Mesenchymal stem cell (in vitro differentiated cells and primary cell): ENCODE data around the gene TPM2.
A peak's percentile ranks its signal among the peaks of the same experiment; 100 is the strongest.

ENCODE experiments used
- DNase-seq: peaks from one replicate; pipeline ENCODE4 v3.0.0-alpha.2; 2013
- H2AFZ ChIP-seq: one replicate; pipeline ENCODE4 v1.6.1; 2013; ENCODE audit warnings: low read depth, mild to moderate bottlenecking, control low read depth, inconsistent platforms, low read length, moderate library complexity
- H2AK5ac ChIP-seq: 2 replicates; pipeline ENCODE4 v1.6.1; 2013; ENCODE audit warnings: low read length, moderate library complexity, mild to moderate bottlenecking, inconsistent platforms; ENCODE audit not compliant: severe bottlenecking
- H2BK120ac ChIP-seq: one replicate; pipeline ENCODE4 v1.6.1; 2013; ENCODE audit warnings: low read depth, mild to moderate bottlenecking, inconsistent platforms, low read length, moderate library complexity
- H2BK12ac ChIP-seq, 2 experiments: one replicate each; pipeline ENCODE4 v1.6.1; 2013; ENCODE audit warnings: inconsistent platforms in 2 of 2, low read length in 2 of 2, mild to moderate bottlenecking in 2 of 2, moderate library complexity in 2 of 2, control low read depth in 1 of 2
- H2BK15ac ChIP-seq: one replicate; pipeline ENCODE4 v1.6.1; 2013; ENCODE audit warnings: mild to moderate bottlenecking, low read depth, inconsistent platforms; ENCODE audit not compliant: poor library complexity, severe bottlenecking
- H2BK5ac ChIP-seq: 2 replicates; pipeline ENCODE4 v1.6.1; 2013; ENCODE audit warnings: low read depth, mild to moderate bottlenecking, low read length, control low read depth, inconsistent platforms; ENCODE audit not compliant: poor library complexity, severe bottlenecking
- H3K14ac ChIP-seq, 2 experiments: one replicate each; pipeline ENCODE4 v1.6.1; 2013; ENCODE audit warnings: inconsistent platforms in 2 of 2, low read length in 2 of 2, control low read depth in 1 of 2, mild to moderate bottlenecking in 1 of 2, moderate library complexity in 1 of 2
- H3K18ac ChIP-seq, 2 experiments: one replicate each; pipeline ENCODE4 v1.6.1; 2013; ENCODE audit warnings: inconsistent platforms in 2 of 2, low read length in 2 of 2, control low read depth in 1 of 2, low read depth in 1 of 2, mild to moderate bottlenecking in 1 of 2
- H3K23ac ChIP-seq, 2 experiments: one replicate each; pipeline ENCODE4 v1.6.1; 2013; ENCODE audit warnings: inconsistent platforms in 2 of 2, low read length in 2 of 2, mild to moderate bottlenecking in 2 of 2, moderate library complexity in 2 of 2, control low read depth in 1 of 2
- H3K27ac ChIP-seq: 2 replicates; pipeline ENCODE4 v1.5.1; 2013; ENCODE audit warnings: mild to moderate bottlenecking, moderate library complexity, low read length, control low read depth, inconsistent platforms; ENCODE audit not compliant: poor library complexity, severe bottlenecking
- H3K27me3 ChIP-seq, 2 experiments: 2 replicates each; pipeline versions ENCODE4 v1.6.1 to v1.7.0; 2013; ENCODE audit warnings: low read length in 2 of 2, mild to moderate bottlenecking in 2 of 2, moderate library complexity in 2 of 2, control low read depth in 1 of 2, inconsistent platforms in 1 of 2; ENCODE audit not compliant: control insufficient read depth in 1 of 2, insufficient read depth in 1 of 2
- H3K36me3 ChIP-seq, 2 experiments: 2 replicates each; pipeline versions ENCODE4 v1.6.1 to v1.7.0; 2013; ENCODE audit warnings: low read length in 2 of 2, control low read depth in 1 of 2, inconsistent platforms in 1 of 2, low read depth in 1 of 2, mild to moderate bottlenecking in 1 of 2; ENCODE audit not compliant: insufficient read depth in 2 of 2, control insufficient read depth in 1 of 2
- H3K4ac ChIP-seq, 2 experiments: one replicate each; pipeline ENCODE4 v1.6.1; 2013; ENCODE audit warnings: inconsistent platforms in 2 of 2, low read length in 2 of 2, mild to moderate bottlenecking in 2 of 2, moderate library complexity in 2 of 2, control low read depth in 1 of 2, low read depth in 1 of 2
- H3K4me1 ChIP-seq: 2 replicates; pipeline ENCODE4 v1.6.1; 2013; ENCODE audit warnings: low read depth, low read length, control low read depth; ENCODE audit not compliant: control insufficient read depth, insufficient read depth
- H3K4me2 ChIP-seq: 2 replicates; pipeline ENCODE4 v1.6.1; 2013; ENCODE audit warnings: low read length, mild to moderate bottlenecking, inconsistent platforms; ENCODE audit not compliant: poor library complexity, severe bottlenecking
- H3K4me3 ChIP-seq, 2 experiments: 2 replicates each; pipeline versions ENCODE4 v1.5.1 to v1.7.0; 2013; ENCODE audit warnings: low read length in 2 of 2, mild to moderate bottlenecking in 2 of 2, control low read depth in 1 of 2, low read depth in 1 of 2; ENCODE audit not compliant: insufficient read depth in 1 of 2
- H3K79me1 ChIP-seq: replicated peaks from 2 replicates; pipeline ENCODE4 v1.6.1; 2013; ENCODE audit warnings: mild to moderate bottlenecking, control low read depth, low read length, inconsistent platforms; ENCODE audit not compliant: poor library complexity, severe bottlenecking
- H3K9ac ChIP-seq: 2 replicates; pipeline ENCODE4 v1.7.0; 2013; ENCODE audit warnings: mild to moderate bottlenecking, low read length, moderate library complexity
- H3K9me3 ChIP-seq: 2 replicates; pipeline ENCODE4 v1.7.0; 2013; ENCODE audit warnings: mild to moderate bottlenecking, low read length; ENCODE audit not compliant: control insufficient read depth
- H4K8ac ChIP-seq: one replicate; pipeline ENCODE4 v1.6.1; 2013; ENCODE audit warnings: inconsistent platforms, mild to moderate bottlenecking, low read length, moderate library complexity
- H4K91ac ChIP-seq: one replicate; pipeline ENCODE4 v1.6.1; 2013; ENCODE audit warnings: mild to moderate bottlenecking, low read length, inconsistent platforms
- WGBS: methylation state at CpG from one replicate; pipeline ENCODE4 v1.1.7; 2013; ENCODE audit warnings: mixed read lengths; 5-methylcytosine and 5-hydroxymethylcytosine counted together

Gene TPM2

DNA sequence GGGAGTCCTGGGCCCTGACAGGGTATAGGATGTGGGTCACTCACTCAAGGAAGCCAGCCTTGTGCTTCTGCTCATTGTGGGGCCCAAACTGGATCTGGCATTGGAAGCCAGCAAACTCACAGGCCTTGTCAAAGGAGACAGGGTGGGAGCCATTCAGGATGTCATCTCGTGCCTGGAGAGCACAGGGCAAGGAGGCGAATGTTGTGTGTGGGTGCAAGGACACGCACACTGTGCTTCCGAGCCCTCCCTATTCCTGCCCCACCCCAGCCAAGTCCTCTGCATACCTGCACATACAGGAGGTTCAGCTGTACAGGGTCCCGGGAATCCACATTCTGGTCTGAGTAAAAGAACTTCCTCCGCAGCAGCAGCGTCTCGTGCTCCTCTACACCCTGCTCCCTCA lies 34.2 kb upstream of the TPM2 start:
- Histone ChIP-seq H3K4me3 (no peak overlapping the region), H3K27ac (no peak overlapping the region), H3K4ac (no peak overlapping the region), H4K8ac (peak overlapping the region; percentile 70), H2AFZ (no peak overlapping the region), H2BK5ac (no peak overlapping the region), H4K91ac (no peak overlapping the region), H2AK5ac (no peak overlapping the region), H3K9me3 (no peaks in the 10 kb centered on the region), H3K18ac (no peak overlapping the region), H3K27me3 (no peaks in the 10 kb centered on the region), H2BK15ac (no peak overlapping the region), H2BK120ac (no peak overlapping the region), H3K79me1 (peaks cover 39% of the 10 kb centered on the region), H2BK12ac (no peak overlapping the region), H3K4me2 (no peak overlapping the region), H3K36me3 (peaks cover 56 to 73% of the 10 kb centered on the region in 2 experiments), H3K23ac (no peak overlapping the region), H3K9ac (no peak overlapping the region), H3K14ac (no peak overlapping the region), H3K4me1 (peaks cover 14% of the 10 kb centered on the region)
- WGBS: 97% methylated on average over 8 of the region's 8 CpGs
- DNase-seq: no peak

DNA sequence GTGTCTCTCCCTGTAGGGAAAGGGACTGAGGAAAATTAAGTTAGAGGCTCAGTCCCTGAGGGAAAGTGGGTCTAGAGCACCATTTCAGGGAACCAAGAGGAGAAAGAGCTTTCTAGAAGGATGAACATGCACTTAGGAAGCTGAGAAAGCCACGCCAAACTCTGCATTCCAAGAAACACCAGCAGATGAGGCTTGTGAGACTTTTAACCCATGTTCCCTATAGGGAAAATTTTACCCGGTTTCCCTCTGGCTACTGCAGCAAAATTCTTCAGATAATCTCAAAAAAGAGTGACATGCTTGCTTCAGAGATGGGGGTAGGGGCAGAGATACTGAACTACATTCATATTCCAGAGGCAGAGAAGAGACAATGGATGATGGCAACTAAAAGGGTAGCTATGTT lies 33.7 kb upstream of the TPM2 start:
- H3K27ac ChIP-seq: no peak overlapping the region
- no peaks in the 10 kb centered on the region for H3K27me3 ChIP-seq
- no peak overlapping the region for H3K4me3 ChIP-seq
- H3K18ac ChIP-seq: no peak overlapping the region
- H3K4ac ChIP-seq: no peak overlapping the region
- H4K91ac ChIP-seq: no peak overlapping the region
- H2BK15ac ChIP-seq: no peak overlapping the region
- H3K9ac ChIP-seq: no peak overlapping the region
- no peak overlapping the region for H2BK120ac ChIP-seq
- peaks cover 12% of the 10 kb centered on the region for H3K4me1 ChIP-seq
- no peak for DNase-seq
- no peaks in the 10 kb centered on the region for H3K9me3 ChIP-seq
- H3K36me3 ChIP-seq: peaks cover 60 to 76% of the 10 kb centered on the region in 2 experiments
- H3K79me1 ChIP-seq: peaks cover 43% of the 10 kb centered on the region
- no peak overlapping the region for H4K8ac ChIP-seq
- no peak overlapping the region for H2AFZ ChIP-seq
- no peak overlapping the region for H2BK12ac ChIP-seq
- no peak overlapping the region for H3K4me2 ChIP-seq
- no peak overlapping the region for H2AK5ac ChIP-seq
- no peak overlapping the region for H3K14ac ChIP-seq
- WGBS: 100% methylated on average over 1 of the region's 2 CpGs
- no peak overlapping the region for H2BK5ac ChIP-seq
- H3K23ac ChIP-seq: no peak overlapping the region

DNA sequence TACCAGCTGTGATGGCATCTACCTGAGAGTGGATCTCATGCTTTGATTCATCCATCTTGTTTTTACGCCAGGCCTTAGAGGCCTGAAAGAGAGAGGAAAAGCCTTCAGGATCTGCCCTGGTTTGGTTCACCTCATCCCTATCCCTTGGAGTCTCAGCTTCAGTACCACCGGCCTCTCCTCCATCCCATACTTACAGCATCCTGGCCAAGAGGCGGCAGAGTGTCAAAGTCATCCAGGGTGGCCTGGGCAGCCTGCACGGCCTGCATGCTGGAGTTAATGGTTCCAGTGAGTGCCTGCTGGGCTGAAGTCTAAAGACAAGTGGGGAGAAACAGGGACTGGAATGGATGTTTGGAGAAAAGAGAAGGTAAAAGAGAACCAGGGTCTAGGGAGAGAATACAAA lies 29.8 kb upstream of the TPM2 start:
- no peak overlapping the region for H3K4me2 ChIP-seq
- no peak overlapping the region for H2BK120ac ChIP-seq
- H2BK5ac ChIP-seq: no peak overlapping the region
- H3K27ac ChIP-seq: no peak overlapping the region
- H3K79me1 ChIP-seq: peaks cover 61% of the 10 kb centered on the region
- H2BK15ac ChIP-seq: peak overlapping the region; percentile 12
- H2AK5ac ChIP-seq: no peak overlapping the region
- H3K14ac ChIP-seq: no peak overlapping the region
- 99% methylated on average over 4 of the region's 4 CpGs for WGBS
- peaks cover 81 to 100% of the 10 kb centered on the region in 2 experiments for H3K36me3 ChIP-seq
- H3K4me3 ChIP-seq: no peak overlapping the region
- peak overlapping the region; percentile 45 for H3K9ac ChIP-seq
- no peak overlapping the region for H3K18ac ChIP-seq
- H3K23ac ChIP-seq: no peak overlapping the region
- no peak overlapping the region for H4K8ac ChIP-seq
- H3K4ac ChIP-seq: no peak overlapping the region
- no peaks in the 10 kb centered on the region for H3K27me3 ChIP-seq
- H3K9me3 ChIP-seq: no peaks in the 10 kb centered on the region
- no peak overlapping the region for H4K91ac ChIP-seq
- no peak overlapping the region for H2AFZ ChIP-seq
- DNase-seq: no peak
- no peak overlapping the region for H2BK12ac ChIP-seq
- peaks cover 7% of the 10 kb centered on the region for H3K4me1 ChIP-seq

DNA sequence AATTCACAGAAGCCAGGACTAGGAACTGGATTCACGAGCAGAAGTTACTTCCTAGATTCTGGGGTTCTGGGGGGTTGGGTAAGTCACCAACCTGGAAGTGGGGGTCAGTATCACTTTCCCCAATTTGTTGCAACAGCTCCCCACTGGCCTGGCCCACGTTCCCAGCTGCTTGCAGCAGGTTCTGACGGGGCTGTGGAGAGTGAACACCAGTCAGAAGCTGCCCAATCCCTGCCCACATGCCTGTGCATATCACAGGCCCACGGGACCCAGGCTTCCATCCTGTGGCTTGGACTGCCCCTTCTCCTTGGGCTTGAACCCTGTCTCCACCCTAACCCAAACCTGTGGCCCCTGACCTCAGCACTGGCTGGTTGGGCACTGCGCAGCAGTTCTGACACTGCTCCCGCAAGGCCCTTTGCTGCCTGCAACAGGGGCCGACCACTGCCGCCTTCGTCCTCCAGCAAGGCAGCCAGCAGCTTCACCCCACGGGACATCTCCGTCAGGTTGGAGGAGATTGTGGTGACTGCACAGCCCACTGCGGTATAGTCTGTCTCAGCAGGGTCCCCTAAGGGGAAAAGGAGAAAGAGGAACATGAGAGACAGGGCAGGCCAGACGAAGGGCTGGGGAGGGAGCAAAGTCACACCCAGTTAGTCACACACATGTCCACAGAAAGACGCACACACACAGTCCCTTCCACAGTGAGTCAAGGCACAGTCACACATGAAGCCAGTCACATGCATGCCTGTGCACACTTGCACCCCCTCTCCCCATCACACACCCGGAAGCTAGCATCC lies 29.2 kb upstream of the TPM2 start:
- H4K8ac ChIP-seq: peak overlapping the region; percentile 38
- peak overlapping the region; percentile 12 for H2BK15ac ChIP-seq
- H3K4ac ChIP-seq: no peak overlapping the region
- peak overlapping the region; percentile 45 for H3K9ac ChIP-seq
- H3K36me3 ChIP-seq: peaks cover 82 to 100% of the 10 kb centered on the region in 2 experiments
- no peak overlapping the region for H2BK5ac ChIP-seq
- no peaks in the 10 kb centered on the region for H3K9me3 ChIP-seq
- H2BK120ac ChIP-seq: no peak overlapping the region
- H3K4me1 ChIP-seq: peaks cover 7% of the 10 kb centered on the region
- no peak overlapping the region for H2AK5ac ChIP-seq
- H4K91ac ChIP-seq: no peak overlapping the region
- H3K4me3 ChIP-seq: no peak overlapping the region
- H3K23ac ChIP-seq: no peak overlapping the region
- H2BK12ac ChIP-seq: no peak overlapping the region
- no peak overlapping the region for H3K4me2 ChIP-seq
- peaks cover 64% of the 10 kb centered on the region for H3K79me1 ChIP-seq
- no peaks in the 10 kb centered on the region for H3K27me3 ChIP-seq
- no peak overlapping the region for H3K14ac ChIP-seq
- DNase-seq: no peak
- no peak overlapping the region for H3K27ac ChIP-seq
- WGBS: 96% methylated on average over 15 of the region's 15 CpGs
- H3K18ac ChIP-seq: no peak overlapping the region
- no peak overlapping the region for H2AFZ ChIP-seq
